Caco-2 (cell line): ENCODE data around the gene SLC2A4RG. TPM values are rescaled to one million over a fixed set of nuclear protein-coding genes. Genes with fewer than 3 reads are reported as not detected.

Source experiments
- BruUV-seq: library from RNA; stranded (reverse); fragments of 400-500 nt; replicated peaks from 2 replicates; lab custom pipeline; 2021; lab: Mats Ljungman, UMichigan
- CTCF ChIA-PET: fragments of 300-600 bp; sonication (Branson Sonifier 250); formaldehyde crosslinking; loops from one replicate; lab custom pipeline; 2022; ENCODE audit warnings: antibody characterized with exemption; lab: Charles Lee
- POLR2A ChIA-PET: fragments of 300-600 bp; sonication (Branson Sonifier 250); formaldehyde crosslinking; loops from one replicate; lab custom pipeline; 2022; ENCODE audit warnings: antibody characterized with exemption; lab: Charles Lee
- DNase-seq, 2 experiments: peaks; one replicate each; pipeline versions ENCODE4 v3.0.0 to v3.0.0-alpha.2; 2020 to 2022
- H3K27me3 ChIP-seq: replicated peaks from 2 replicates; pipeline ENCODE4 v1.6.0; 2011; ENCODE audit warnings: low read length; ENCODE audit not compliant: control insufficient read depth, insufficient read depth
- H3K36me3 ChIP-seq: 2 replicates; pipeline ENCODE4 v1.5.1; 2011; ENCODE audit warnings: low read length; ENCODE audit not compliant: control insufficient read depth, insufficient read depth
- H3K4me1 ChIP-seq: fragments of 250-450 bp; sonication (Bioruptor Pico); 2 replicates; pipeline ENCODE4 v1.5.1; 2020; ENCODE audit warnings: mild to moderate bottlenecking
- H3K4me3 ChIP-seq: 2 replicates; pipeline ENCODE4 v1.5.1; 2011; ENCODE audit warnings: low read depth, mild to moderate bottlenecking, control low read depth, low read length
- H3K9me3 ChIP-seq: fragments of 250-450 bp; sonication (Bioruptor Pico); 2 replicates; pipeline ENCODE4 v1.5.1; 2020; ENCODE audit warnings: mild to moderate bottlenecking, moderate library complexity
- H3K27ac Mint-ChIP-seq: one replicate; pipeline ENCODE4 v1.8.0; 2022; ENCODE audit warnings: mixed read lengths; ENCODE audit not compliant: unreplicated experiment
- H3K27me3 Mint-ChIP-seq: one replicate; pipeline ENCODE4 v1.8.0; 2022; ENCODE audit warnings: mixed read lengths; ENCODE audit not compliant: insufficient read depth, unreplicated experiment
- H3K36me3 Mint-ChIP-seq: one replicate; pipeline ENCODE4 v1.8.0; 2022; ENCODE audit warnings: mild to moderate bottlenecking, mixed read lengths; ENCODE audit not compliant: insufficient read depth, unreplicated experiment
- H3K4me1 Mint-ChIP-seq: one replicate; pipeline ENCODE4 v1.8.0; 2022; ENCODE audit warnings: low read depth, mixed read lengths; ENCODE audit not compliant: unreplicated experiment
- H3K4me3 Mint-ChIP-seq: one replicate; pipeline ENCODE4 v1.8.0; 2022; ENCODE audit warnings: mild to moderate bottlenecking, moderate library complexity, mixed read lengths; ENCODE audit not compliant: unreplicated experiment
- H3K9me3 Mint-ChIP-seq: one replicate; pipeline ENCODE4 v1.8.0; 2022; ENCODE audit warnings: mixed read lengths; ENCODE audit not compliant: unreplicated experiment
- CTCF ChIP-seq, 2 experiments: fragments of 200-600 bp in 1 of 2; IDR thresholded peaks; 1 replicate in 1 of 2; 2 replicates in 1 of 2; pipeline versions ENCODE4 v1.5.1 to v1.8.0; 2011 to 2022; ENCODE audit warnings: antibody characterized with exemption in 1 of 2, control low read depth in 1 of 2, inconsistent platforms in 1 of 2, low read depth in 1 of 2, low read length in 1 of 2, mild to moderate bottlenecking in 1 of 2, moderate library complexity in 1 of 2; ENCODE audit not compliant: insufficient read depth in 1 of 2, severe bottlenecking in 1 of 2, unreplicated experiment in 1 of 2
- intact Hi-C: fragments of 100-400 bp; cut with micrococcal nuclease; formaldehyde crosslinking; loops from one replicate; pipeline ENCODE4 v1.10.0; 2022; ENCODE audit not compliant: unreplicated experiment
- total RNA-seq: library from RNA; stranded (reverse); gene quantifications from 2 replicates; pipeline ENCODE4 v1.2.3, GENCODE V29; 2022

SLC2A4RG gene
- total RNA-seq, 1 experiment from 2014 or later: 234 TPM

GRCh38 chr20:63690898-63691710 lies 48.5 kb upstream of the SLC2A4RG start:
- intact Hi-C loops: loop anchor here (5.0 kb wide), 1 partner anchor 154 kb away; the partner anchor contains the start of gene PTK6
- Mint-ChIP-seq H3K36me3 (peaks cover 93% of the 10 kb centered on the region), H3K9me3 (no peaks in the 10 kb centered on the region), H3K4me3 (no peak overlapping the region), H3K4me1 (no peaks in the 10 kb centered on the region), H3K27ac (peak overlapping the region; percentile 1), H3K27me3 (peaks cover under 1% of the 10 kb centered on the region)
- Histone ChIP-seq H3K36me3 (no peaks in the 10 kb centered on the region; the same call in 1 of the 2 replicates), H3K9me3 (peaks cover 3% of the 10 kb centered on the region; the same call in 1 of the 2 replicates), H3K27me3 (no peaks in the 10 kb centered on the region), H3K4me1 (peaks cover 16% of the 10 kb centered on the region), H3K4me3 (no peak overlapping the region)
- peak in 1 of 2 experiments; percentile 35 for DNase-seq
- ChIA-PET POLR2A (no interaction called here), CTCF (no interaction called here)
- no peak for TF ChIP-seq CTCF (IDR thresholded peaks at IDR 0.05; ENCODE audit: insufficient read depth in 1 of 2, low read depth in 1 of 2, low read length in 1 of 2, severe bottlenecking in 1 of 2, unreplicated experiment in 1 of 2)
- no TSS peak for BruUV-seq

- ChIA-PET CTCF (interaction anchor here (1.2 kb wide), 1 partner anchor 34 kb away, joined by 3 read pairs; the partner anchor contains the start of gene RTEL1), POLR2A (interaction anchor here (0.6 kb wide), 1 partner anchor 37 kb away, joined by 3 read pairs; no protein-coding TSS in a partner anchor)
- H3K4me1 ChIP-seq: peaks cover 12% of the 10 kb centered on the region
- H3K36me3 Mint-ChIP-seq: peaks cover 93% of the 10 kb centered on the region
- peak overlapping the region; percentile 18 for H3K4me3 Mint-ChIP-seq
- H3K36me3 ChIP-seq: no peaks in the 10 kb centered on the region; the same call in 1 of the 2 replicates
- H3K27ac Mint-ChIP-seq: peak overlapping the region; percentile 94
- no TSS peak for BruUV-seq
- peaks cover 2% of the 10 kb centered on the region for H3K27me3 Mint-ChIP-seq
- H3K4me3 ChIP-seq: no peak overlapping the region
- intact Hi-C loops: loop anchor here (5.0 kb wide), 1 partner anchor 155 kb away; the partner anchor contains the start of gene PTK6
- H3K27me3 ChIP-seq: no peaks in the 10 kb centered on the region
- no peak for DNase-seq
- H3K4me1 Mint-ChIP-seq: no peaks in the 10 kb centered on the region
- no peaks in the 10 kb centered on the region for H3K9me3 Mint-ChIP-seq
- peaks cover 3% of the 10 kb centered on the region; the same call in 1 of the 2 replicates for H3K9me3 ChIP-seq
- TF ChIP-seq CTCF (IDR thresholded peaks at IDR 0.05; ENCODE audit: insufficient read depth in 1 of 2, low read depth in 1 of 2, low read length in 1 of 2, severe bottlenecking in 1 of 2, unreplicated experiment in 1 of 2): no peak
Observed at GRCh38 chr20:63691711-63692435, 47.7 kb upstream of the SLC2A4RG start.
